OCI-LY7 (cell line): Measurements from ENCODE around the gene CORO1C.

Experiments
- CTCF ChIP-seq: fragments of 200-600 bp; sonication (generic); conservative IDR thresholded peaks from 2 replicates; pipeline ENCODE4 v1.5.1; 2014; ENCODE audit warnings: mild to moderate bottlenecking, antibody characterized with exemption, low read length, moderate library complexity, mixed read lengths
- EZH2phosphoT487 ChIP-seq: fragments of 200-600 bp; sonication (generic); IDR thresholded peaks from 2 replicates; pipeline ENCODE4 v1.6.1; 2018; ENCODE audit warnings: low read depth, borderline replicate concordance, mild to moderate bottlenecking, mixed run types, antibody characterized with exemption, low read length, moderate library complexity, mixed read lengths

- TF ChIP-seq CTCF (no peak), EZH2phosphoT487 (no peak)
Measured at GRCh38 chr12:108622421-108622820, 108.9 kb downstream of the CORO1C start.
